HG03469 (cell line): ENCODE measurements around the gene CST9.
"Not testable (repeated sequence)": the region's sequence is repeated elsewhere in the genome, so short reads cannot be mapped to it uniquely, and the experiment has no call there.

Source experiments
- ATAC-seq: cut with Tn5 transposase; IDR thresholded peaks from one replicate; pipeline ENCODE4 v1.9.1; 2021; ENCODE audit warnings: mild to moderate bottlenecking, moderate library complexity, moderate number of reproducible peaks; ENCODE audit not compliant: unreplicated experiment

The CST9 gene

DNA sequence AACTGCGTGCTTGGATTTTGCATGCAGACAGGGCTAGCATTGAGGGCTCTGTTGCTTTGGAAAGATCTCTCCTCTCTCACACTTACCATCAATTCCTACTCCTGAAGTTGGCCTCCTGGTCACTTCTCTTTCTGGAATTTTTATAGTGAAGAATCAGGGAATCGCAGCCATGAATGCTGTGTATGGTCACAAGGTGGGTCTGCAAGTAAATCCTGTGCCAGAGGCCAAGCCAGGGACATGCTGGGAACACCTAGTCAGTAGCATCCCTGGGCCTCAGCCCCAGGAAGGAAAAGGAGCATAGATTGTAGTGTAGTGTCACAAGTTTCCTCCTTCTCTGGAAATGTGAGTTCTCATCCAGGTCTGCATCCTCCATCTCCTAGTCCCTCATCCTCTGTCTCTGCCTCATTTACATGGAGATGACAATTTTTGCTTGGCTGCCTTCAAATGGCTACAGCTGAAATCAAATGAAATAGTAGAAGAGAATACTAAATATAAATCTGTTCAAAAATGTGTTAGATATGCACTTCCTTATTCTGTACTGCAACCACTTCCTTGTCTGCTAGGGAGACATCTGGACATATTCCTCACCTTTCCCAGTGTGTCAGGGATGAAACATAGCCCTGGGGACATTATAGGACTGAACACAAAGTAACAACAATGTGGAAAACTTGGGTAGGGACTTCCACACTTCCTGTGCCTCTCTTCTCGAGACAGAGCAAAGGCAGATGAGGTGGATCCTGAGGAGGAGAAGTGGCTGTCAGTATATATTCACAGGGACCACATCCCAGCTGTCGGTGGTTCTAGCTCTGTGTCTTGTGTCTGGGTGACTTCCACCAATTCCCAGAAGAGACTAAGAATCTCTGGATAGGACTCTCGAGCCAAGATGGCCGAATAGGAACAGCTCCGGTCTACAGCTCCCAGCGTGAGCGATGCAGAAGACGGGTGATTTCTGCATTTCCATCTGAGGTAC is 17.0 kb downstream of the CST9 start:
- no peak for ATAC-seq

DNA sequence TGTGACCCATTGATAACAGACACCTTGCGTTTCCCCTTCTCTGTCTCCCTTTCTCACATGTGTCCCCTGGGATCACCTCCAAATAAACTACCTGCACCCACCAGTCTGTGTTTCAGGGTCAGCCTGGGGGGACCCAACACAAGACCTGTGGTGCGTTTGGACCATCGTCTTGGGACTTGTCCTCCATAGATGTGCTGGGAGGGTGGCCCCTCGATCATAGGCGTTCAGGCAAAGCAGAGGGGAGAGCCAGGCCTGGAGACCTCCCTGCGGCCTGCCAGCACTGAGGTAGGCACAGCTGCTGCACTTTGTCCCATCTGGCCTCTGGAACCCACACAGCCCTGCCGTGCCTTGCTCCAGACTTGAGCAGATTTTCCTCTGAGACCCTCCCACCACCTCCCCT is 18.1 kb downstream of the CST9 start:
- ATAC-seq, result no peak

GRCh38 chr20:23586735-23587525 is 18.8 kb downstream of the CST9 start:
- ATAC-seq, result no peak

GRCh38 chr20:23585808-23586734 is 19.6 kb downstream of the CST9 start:
- no peak for ATAC-seq

GRCh38 chr20:23585449-23585807 is 20.3 kb downstream of the CST9 start:
- no peak for ATAC-seq

DNA sequence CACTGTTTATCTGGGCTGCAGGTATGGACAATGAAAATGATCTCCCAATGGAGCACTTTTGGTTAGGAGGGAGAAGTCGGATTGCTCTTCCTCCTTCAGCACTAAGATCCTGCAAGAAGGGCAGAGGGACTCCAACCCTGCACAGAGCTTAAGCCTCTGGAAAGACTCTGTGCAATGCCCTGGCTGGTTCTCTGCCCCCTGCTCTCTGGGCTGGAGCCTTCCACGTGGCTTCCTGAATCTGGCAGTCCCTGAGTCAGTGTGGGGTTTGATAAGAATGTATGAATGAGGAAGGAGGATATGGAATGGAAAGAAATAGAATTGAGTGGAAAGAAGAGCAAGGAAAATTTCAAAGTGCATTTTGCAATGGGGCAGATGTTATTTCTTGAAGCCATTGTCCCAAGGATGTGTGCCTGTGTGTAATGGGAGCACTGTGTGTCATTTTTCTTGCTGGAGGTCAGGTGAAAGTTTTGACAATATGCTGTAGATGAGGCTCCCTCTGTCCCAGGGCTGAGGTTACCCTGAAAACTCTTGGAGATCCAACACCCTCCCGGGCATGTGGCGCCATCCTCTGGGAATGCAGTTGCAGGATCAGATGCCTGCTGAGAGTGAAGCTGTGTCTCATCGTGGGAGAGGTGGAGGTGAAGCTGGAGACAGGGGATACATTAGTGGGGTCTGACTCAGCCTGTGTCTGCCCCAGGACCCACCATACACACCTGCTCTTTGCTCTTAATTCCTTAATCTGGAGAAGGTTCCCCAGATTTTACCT is 21.1 kb downstream of the CST9 start:
- ATAC-seq, result no peak

GRCh38 chr20:23583526-23583925 is 22.2 kb downstream of the CST9 start:
- no peak for ATAC-seq

GRCh38 chr20:23582293-23582692 is 23.4 kb downstream of the CST9 start:
- no peak for ATAC-seq

GRCh38 chr20:23581833-23582232 is 23.9 kb downstream of the CST9 start:
- ATAC-seq, result not testable (repeated sequence)

- no peak for ATAC-seq
Measured at GRCh38 chr20:23574977-23575376, 30.7 kb downstream of the CST9 start.

GRCh38 chr20:23570178-23570760 is 35.4 kb downstream of the CST9 start:
- ATAC-seq, result no peak

DNA sequence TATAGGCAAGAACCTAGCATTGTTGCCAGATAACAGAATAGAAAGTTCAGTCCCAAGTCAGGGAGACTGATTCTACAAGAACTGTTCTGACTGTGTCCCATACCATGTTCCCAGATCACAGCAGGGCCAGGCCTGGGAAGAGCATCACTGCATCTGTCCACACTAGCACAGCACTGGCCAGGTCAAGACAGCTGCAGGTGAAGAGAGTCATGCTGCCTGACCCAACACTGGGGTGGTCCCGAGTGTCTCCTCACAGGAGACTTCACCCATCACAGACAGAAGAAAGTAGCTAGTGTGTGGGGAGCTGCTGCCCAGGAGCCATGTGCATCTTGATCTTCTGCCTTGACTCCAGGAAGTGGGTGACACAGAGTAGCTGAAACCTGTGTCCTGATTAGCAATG is 36.1 kb downstream of the CST9 start:
- no peak for ATAC-seq

DNA sequence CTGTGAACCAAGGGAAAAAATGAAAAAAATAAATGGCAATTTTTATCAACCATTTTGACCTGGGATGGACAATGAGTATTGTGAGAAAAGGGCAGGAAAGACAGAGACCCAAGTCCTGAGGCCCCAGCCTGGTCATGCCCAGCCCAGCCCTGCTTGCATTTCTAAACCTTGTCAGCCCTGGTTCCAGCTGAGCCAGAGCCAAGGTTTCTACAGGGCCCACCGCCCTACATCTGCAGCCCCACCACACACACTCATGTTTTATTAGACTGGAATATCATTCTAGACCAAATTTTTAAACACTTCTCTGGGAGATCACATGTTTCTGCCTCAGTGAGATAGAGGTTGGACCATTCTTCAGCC is 36.8 kb downstream of the CST9 start:
- no peak for ATAC-seq

- no peak for ATAC-seq
Measured at GRCh38 chr20:23568320-23568970, 37.3 kb downstream of the CST9 start, which contains the start of gene CST9L. Gene CST9L, minus strand, starts transcription at chr20:23568484. Its CDS starts 34 bp downstream, at chr20:23568450.

GRCh38 chr20:23566199-23566932 is 39.4 kb downstream of the CST9 start:
- ATAC-seq, result no peak

DNA sequence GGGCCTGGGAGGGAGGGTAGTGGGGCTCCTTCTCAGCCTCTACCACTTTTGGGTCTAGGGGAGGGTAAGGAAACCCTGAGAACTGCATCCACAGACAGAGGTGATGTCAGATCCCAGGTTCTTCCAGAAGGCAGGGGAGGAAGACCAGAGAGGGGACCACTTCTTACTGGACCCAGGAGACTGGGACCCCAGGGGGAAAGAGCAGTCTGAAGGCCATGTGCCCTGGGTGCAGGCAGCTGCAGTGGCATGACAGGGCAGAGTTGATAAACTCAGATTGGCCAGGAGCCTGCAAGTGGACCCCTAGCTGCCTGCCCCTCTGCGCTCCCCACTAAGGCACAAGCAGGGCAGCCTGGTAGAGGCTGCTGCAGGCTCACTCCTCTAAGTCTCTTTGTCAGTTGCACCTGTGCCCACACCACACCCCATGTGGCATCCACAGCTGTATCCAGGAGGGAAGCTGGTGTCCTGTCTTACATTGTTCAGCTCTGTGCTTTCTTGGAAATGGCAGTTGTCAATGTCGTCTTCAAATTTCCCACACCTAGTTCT is 40.1 kb downstream of the CST9 start:
- no peak for ATAC-seq

DNA sequence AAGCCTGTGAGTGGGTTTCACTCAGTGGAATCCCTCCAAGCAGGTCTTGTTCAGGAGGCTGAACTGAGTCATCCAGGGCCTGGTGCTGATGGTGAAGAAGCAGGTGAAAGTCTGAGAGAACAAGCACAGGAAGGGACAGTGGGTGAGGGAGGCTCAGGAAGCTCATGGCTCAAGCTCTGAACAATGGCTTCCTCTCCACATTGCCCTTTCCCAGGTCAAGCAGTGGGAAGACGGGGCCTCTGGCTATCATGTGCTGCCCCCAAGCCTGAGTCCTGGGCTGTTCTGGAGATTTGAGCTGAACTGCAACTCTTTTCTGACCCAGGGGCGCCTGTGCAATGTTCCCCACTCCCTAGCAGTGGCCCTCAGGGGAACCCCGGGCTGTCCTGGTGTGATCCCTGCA is 40.8 kb downstream of the CST9 start:
- ATAC-seq, result no peak

- no peak for ATAC-seq
Measured at GRCh38 chr20:23562721-23563342, 42.9 kb downstream of the CST9 start.
